Memory B cell (primary cell): ENCODE results near the gene DESI1.
"Not testable (repeated sequence)": the region's sequence is repeated elsewhere in the genome, so short reads cannot be mapped to it uniquely, and the experiment has no call there.

Experiments used
- ATAC-seq: fragments of 150-1000 bp; cut with Tn5 transposase; 2 replicates; pipeline ENCODE4 v1.10.0; 2021; ENCODE audit warnings: low read depth, mild to moderate bottlenecking, moderate library complexity
- DNase-seq, 2 donors: peaks; one replicate each; pipeline ENCODE4 v3.0.0; 2022; ENCODE audit warnings: low spot score in 2 of 2
- H3K27ac Mint-ChIP-seq: one replicate; pipeline ENCODE4 v1.8.0; 2022; ENCODE audit warnings: mild to moderate bottlenecking, moderate library complexity, mixed read lengths
- H3K27me3 Mint-ChIP-seq: one replicate; pipeline ENCODE4 v1.8.0; 2022; ENCODE audit warnings: mixed read lengths
- H3K36me3 Mint-ChIP-seq: one replicate; pipeline ENCODE4 v1.8.0; 2022; ENCODE audit warnings: mild to moderate bottlenecking, mixed read lengths
- H3K4me1 Mint-ChIP-seq: one replicate; pipeline ENCODE4 v1.8.0; 2022; ENCODE audit warnings: mixed read lengths
- H3K4me3 Mint-ChIP-seq: one replicate; pipeline ENCODE4 v1.8.0; 2022; ENCODE audit warnings: mild to moderate bottlenecking, moderate library complexity, mixed read lengths
- H3K9me3 Mint-ChIP-seq: one replicate; pipeline ENCODE4 v1.8.0; 2022; ENCODE audit warnings: mixed read lengths

Gene DESI1

DNA sequence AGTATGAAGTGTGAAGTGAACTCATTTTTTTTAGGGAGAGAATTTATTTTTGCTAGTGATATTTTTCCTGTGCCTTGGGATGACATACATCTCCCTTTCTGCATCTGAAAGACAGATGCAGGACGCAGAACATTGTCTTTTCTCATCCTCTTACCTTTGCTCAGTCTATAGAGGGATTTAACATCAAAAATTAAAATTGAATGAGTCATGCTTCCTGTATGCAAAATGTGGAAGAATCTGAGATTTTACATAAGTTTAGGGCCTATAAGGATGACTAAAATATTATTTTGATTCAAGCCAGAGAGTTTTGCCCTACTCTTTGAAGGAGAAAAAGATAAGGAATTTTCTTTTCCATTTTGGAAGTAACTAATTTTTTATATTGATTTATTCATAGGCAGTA, 27.6 kb upstream of the DESI1 start:
- Mint-ChIP-seq H3K36me3 (peaks cover 23% of the 10 kb centered on the region), H3K27me3 (no peaks in the 10 kb centered on the region), H3K4me3 (no peak overlapping the region), H3K4me1 (peaks cover 3% of the 10 kb centered on the region), H3K9me3 (no peaks in the 10 kb centered on the region), H3K27ac (peak overlapping the region; percentile 69)
- DNase-seq (no peak), ATAC-seq (no peak)

DNA sequence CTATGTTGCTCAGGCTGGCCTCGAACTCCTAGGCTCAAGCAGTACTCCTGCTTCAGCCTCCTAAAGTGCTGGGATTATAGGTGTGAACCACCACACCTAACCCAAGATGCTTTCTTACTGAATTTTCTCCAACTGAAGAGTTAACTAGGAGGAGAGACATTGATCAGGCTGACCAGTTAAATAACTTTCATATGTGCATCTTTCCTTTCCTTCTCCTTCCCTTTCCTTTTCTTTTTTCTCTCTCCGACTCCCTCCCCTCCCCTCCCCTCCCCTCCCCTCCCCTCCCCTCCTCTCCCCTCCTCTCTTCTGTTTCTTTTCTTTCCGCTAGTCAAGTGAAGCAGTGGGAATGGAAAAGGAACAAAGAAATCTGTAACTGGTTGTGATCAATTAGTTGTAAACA, 26.9 kb upstream of the DESI1 start:
- peaks cover 20% of the 10 kb centered on the region for H3K36me3 Mint-ChIP-seq
- peaks cover 3% of the 10 kb centered on the region for H3K4me1 Mint-ChIP-seq
- DNase-seq (no peak), ATAC-seq (no peak)
- no peak overlapping the region for H3K4me3 Mint-ChIP-seq
- peak overlapping the region; percentile 69 for H3K27ac Mint-ChIP-seq
- no peaks in the 10 kb centered on the region for H3K27me3 Mint-ChIP-seq
- no peaks in the 10 kb centered on the region for H3K9me3 Mint-ChIP-seq

- no peak overlapping the region for H3K27ac Mint-ChIP-seq
- no peak for DNase-seq
- peaks cover 25% of the 10 kb centered on the region for H3K36me3 Mint-ChIP-seq
These were observed 21.7 kb upstream of the DESI1 start for GRCh38 chr22:41642331-41643110.

DNA sequence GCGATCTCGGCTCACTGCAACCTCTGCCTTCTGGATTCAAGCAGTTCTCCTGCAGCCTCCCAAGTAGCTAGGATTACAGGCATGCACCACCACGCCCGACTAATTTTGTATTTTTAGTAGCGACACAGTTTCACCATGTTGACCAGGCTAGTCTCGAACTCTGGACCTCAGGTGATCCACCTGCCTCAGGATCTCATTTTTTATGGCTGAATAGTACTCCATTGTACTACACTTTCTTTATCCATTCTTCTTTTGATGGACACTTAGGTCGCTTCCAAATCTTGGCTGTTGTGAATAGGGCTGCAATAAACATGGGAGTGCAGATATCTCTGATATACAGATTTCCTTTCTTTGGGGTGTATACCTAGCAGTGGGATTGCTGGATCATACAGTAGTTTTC, 21.0 kb upstream of the DESI1 start:
- Mint-ChIP-seq H3K27me3 (no peaks in the 10 kb centered on the region), H3K4me1 (peaks cover 2% of the 10 kb centered on the region), H3K4me3 (no peak overlapping the region), H3K9me3 (peaks cover 2% of the 10 kb centered on the region), H3K27ac (no peak overlapping the region), H3K36me3 (peaks cover 27% of the 10 kb centered on the region)
- DNase-seq = no peak
- no peak for ATAC-seq

More at GRCh38 chr22:41642331-41643110, 21.7 kb upstream of the DESI1 start:
- no peak overlapping the region for H3K4me3 Mint-ChIP-seq
- no peaks in the 10 kb centered on the region for H3K27me3 Mint-ChIP-seq
- H3K4me1 Mint-ChIP-seq = peaks cover 2% of the 10 kb centered on the region
- ATAC-seq = no peak
- peaks cover 2% of the 10 kb centered on the region for H3K9me3 Mint-ChIP-seq

GRCh38 chr22:41638748-41639147, 17.9 kb upstream of the DESI1 start:
- Mint-ChIP-seq H3K36me3 (peaks cover 31% of the 10 kb centered on the region), H3K4me1 (peaks cover 2% of the 10 kb centered on the region), H3K4me3 (no peak overlapping the region), H3K27me3 (no peaks in the 10 kb centered on the region), H3K27ac (no peak overlapping the region), H3K9me3 (peaks cover 2% of the 10 kb centered on the region)
- DNase-seq (no peak), ATAC-seq (no peak)

- H3K27me3 Mint-ChIP-seq = no peaks in the 10 kb centered on the region
- peaks cover 2% of the 10 kb centered on the region for H3K4me1 Mint-ChIP-seq
- no peak overlapping the region for H3K4me3 Mint-ChIP-seq
- peaks cover 2% of the 10 kb centered on the region for H3K9me3 Mint-ChIP-seq
- no peak overlapping the region for H3K27ac Mint-ChIP-seq
- DNase-seq (no peak), ATAC-seq (no peak)
- H3K36me3 Mint-ChIP-seq = peaks cover 33% of the 10 kb centered on the region
These were observed 17.3 kb upstream of the DESI1 start for GRCh38 chr22:41638124-41638523.

DNA sequence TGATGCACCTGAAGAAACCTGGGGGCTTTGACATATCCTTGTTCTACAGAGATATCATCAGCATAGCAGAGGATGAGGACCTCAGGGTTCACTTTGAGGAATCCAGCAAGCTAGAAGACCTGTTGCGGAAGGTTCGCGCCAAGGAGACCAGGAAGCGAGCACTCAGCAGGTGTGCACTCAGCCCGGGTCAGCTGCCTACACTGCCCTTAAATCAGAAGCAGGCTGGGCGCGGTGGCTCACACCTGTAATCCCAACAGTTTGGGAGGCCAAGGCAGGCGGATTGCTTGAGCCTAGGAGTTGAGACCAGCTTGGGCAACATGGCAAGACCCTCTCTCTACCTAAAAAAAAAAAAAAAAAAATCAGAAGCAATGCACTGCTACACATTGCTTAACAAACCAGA, 16.8 kb upstream of the DESI1 start:
- H3K4me1 Mint-ChIP-seq, H3K27ac Mint-ChIP-seq, H3K4me3 Mint-ChIP-seq, H3K27me3 Mint-ChIP-seq, DNase-seq, ATAC-seq, H3K9me3 Mint-ChIP-seq: not testable (repeated sequence)
- peaks cover 33% of the 10 kb centered on the region for H3K36me3 Mint-ChIP-seq

GRCh38 chr22:41636467-41636866, 15.6 kb upstream of the DESI1 start:
- Mint-ChIP-seq H3K4me3 (no peak overlapping the region), H3K27me3 (no peaks in the 10 kb centered on the region), H3K9me3 (no peaks in the 10 kb centered on the region), H3K36me3 (peaks cover 29% of the 10 kb centered on the region), H3K27ac (no peak overlapping the region), H3K4me1 (no peaks in the 10 kb centered on the region)
- no peak for DNase-seq
- ATAC-seq = no peak

GRCh38 chr22:41634610-41635009, 13.8 kb upstream of the DESI1 start:
- not testable (repeated sequence) for H3K27ac Mint-ChIP-seq, ATAC-seq, DNase-seq, H3K4me3 Mint-ChIP-seq, H3K9me3 Mint-ChIP-seq, H3K4me1 Mint-ChIP-seq, H3K27me3 Mint-ChIP-seq
- H3K36me3 Mint-ChIP-seq = peaks cover 25% of the 10 kb centered on the region

DNA sequence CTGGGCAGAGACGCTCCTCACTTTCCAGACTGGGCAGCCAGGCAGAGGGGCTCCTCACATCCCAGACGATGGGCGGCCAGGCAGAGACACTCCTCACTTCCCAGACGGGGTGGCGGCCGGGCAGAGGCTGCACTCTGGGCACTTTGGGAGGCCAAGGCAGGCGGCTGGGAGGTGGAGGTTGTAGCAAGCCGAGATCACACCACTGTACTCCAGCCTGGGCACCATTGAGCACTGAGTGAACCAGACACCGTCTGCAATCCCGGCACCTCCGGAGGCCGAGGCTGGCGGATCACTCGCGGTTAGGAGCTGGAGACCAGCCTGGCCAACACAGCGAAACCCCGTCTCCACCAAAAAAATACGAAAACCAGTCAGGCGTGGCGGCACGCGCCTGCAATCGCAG, 10.8 kb upstream of the DESI1 start:
- H3K36me3 Mint-ChIP-seq = peaks cover 37% of the 10 kb centered on the region
- H3K27ac Mint-ChIP-seq, H3K4me1 Mint-ChIP-seq, DNase-seq, H3K9me3 Mint-ChIP-seq, H3K4me3 Mint-ChIP-seq, H3K27me3 Mint-ChIP-seq, ATAC-seq: not testable (repeated sequence)

GRCh38 chr22:41631115-41631514, 10.3 kb upstream of the DESI1 start:
- DNase-seq, ATAC-seq, H3K4me1 Mint-ChIP-seq, H3K27ac Mint-ChIP-seq, H3K4me3 Mint-ChIP-seq, H3K9me3 Mint-ChIP-seq, H3K27me3 Mint-ChIP-seq: not testable (repeated sequence)
- peaks cover 33% of the 10 kb centered on the region for H3K36me3 Mint-ChIP-seq

DNA sequence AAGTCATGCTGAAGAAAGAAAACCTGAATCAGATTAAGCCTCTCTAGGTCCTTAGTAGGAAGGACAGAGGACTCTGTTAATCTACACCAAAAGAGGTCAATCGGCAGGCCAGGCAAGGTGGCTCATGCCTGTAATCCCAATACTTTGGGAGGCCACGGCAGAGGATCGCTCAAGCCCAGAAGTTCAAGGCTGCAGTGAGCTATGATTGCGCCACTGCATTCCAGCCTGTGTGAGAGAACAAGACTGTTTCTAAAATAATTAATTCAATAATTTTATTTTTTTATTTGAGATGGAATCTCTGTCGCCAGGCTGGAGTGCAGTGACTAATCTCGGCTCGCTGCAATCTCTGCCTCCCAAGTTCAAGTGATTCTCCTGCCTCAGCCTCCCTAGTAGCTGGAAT, 4.7 kb upstream of the DESI1 start:
- Mint-ChIP-seq H3K36me3 (peaks cover 28% of the 10 kb centered on the region), H3K27ac (no peak overlapping the region), H3K4me3 (no peak overlapping the region), H3K4me1 (peaks cover 15% of the 10 kb centered on the region), H3K27me3 (no peaks in the 10 kb centered on the region), H3K9me3 (no peaks in the 10 kb centered on the region)
- ATAC-seq = no peak
- DNase-seq = no peak

- Mint-ChIP-seq H3K4me3 (peak overlapping the region; percentile 90), H3K27me3 (no peaks in the 10 kb centered on the region), H3K36me3 (peaks cover 6% of the 10 kb centered on the region), H3K4me1 (peaks cover 30% of the 10 kb centered on the region), H3K9me3 (no peaks in the 10 kb centered on the region), H3K27ac (peak overlapping the region; percentile 96)
- DNase-seq (no peak), ATAC-seq (no peak)
These were observed 1.0 kb upstream of the DESI1 start for GRCh38 chr22:41621911-41622179.

GRCh38 chr22:41621099-41621910, 462 bp upstream of the DESI1 start, which contains the start of gene XRCC6:
Gene XRCC6 (plus strand): TSS chr22:41621295. CDS start chr22:41622005, 710 bp downstream.
- H3K27ac Mint-ChIP-seq = peak within 1 kb of the TSS; percentile 96
- peak; percentile 99 for DNase-seq
- peaks cover 30% of the 10 kb centered on the region for H3K4me1 Mint-ChIP-seq
- H3K27me3 Mint-ChIP-seq = no peaks in the 10 kb centered on the region
- peak; percentile 85 for ATAC-seq
- peaks cover 6% of the 10 kb centered on the region for H3K36me3 Mint-ChIP-seq
- H3K4me3 Mint-ChIP-seq = peak within 1 kb of the TSS; percentile 90
- H3K9me3 Mint-ChIP-seq = no peaks in the 10 kb centered on the region
